NT2/D1 (cell line): ENCODE results near the gene CMTR2.

ENCODE experiments used
- DNase-seq: peaks from one replicate; pipeline ENCODE4 v3.0.0-alpha.2; 2011; ENCODE audit warnings: low read depth, low spot score
- H3K27me3 ChIP-seq: 2 replicates; pipeline ENCODE4 v1.6.0; 2011; ENCODE audit warnings: mild to moderate bottlenecking; ENCODE audit not compliant: insufficient read length, insufficient read depth
- H3K36me3 ChIP-seq: 2 replicates; pipeline ENCODE4 v1.6.1; 2011; ENCODE audit warnings: mild to moderate bottlenecking, low read length, mixed read lengths; ENCODE audit not compliant: insufficient read depth, insufficient read length
- H3K4me1 ChIP-seq: 2 replicates; pipeline ENCODE4 v1.5.1; 2011; ENCODE audit not compliant: insufficient read depth, insufficient read length
- H3K4me3 ChIP-seq: 2 replicates; pipeline ENCODE4 v1.5.1; 2011; ENCODE audit warnings: low read depth; ENCODE audit not compliant: insufficient read length
- H3K9ac ChIP-seq: 2 replicates; pipeline ENCODE4 v1.6.0; 2011; ENCODE audit warnings: low read depth; ENCODE audit not compliant: insufficient read length
- H3K9me3 ChIP-seq: 2 replicates; pipeline ENCODE4 v1.5.1; 2011; ENCODE audit warnings: mild to moderate bottlenecking, low read length; ENCODE audit not compliant: insufficient read depth
- SUZ12 ChIP-seq: IDR thresholded peaks from 2 replicates; pipeline ENCODE4 v1.6.1; 2011; ENCODE audit not compliant: insufficient read length, insufficient read depth; ENCODE audit errors: extremely low read depth
- YY1 ChIP-seq: IDR thresholded peaks from 2 replicates; pipeline ENCODE4 v1.6.1; 2011; ENCODE audit not compliant: insufficient read length, insufficient read depth
- ZNF274 ChIP-seq: IDR thresholded peaks from 2 replicates; pipeline ENCODE4 v1.6.1; 2011; ENCODE audit warnings: mild to moderate bottlenecking, low read depth, low read length

The CMTR2 gene, protein sequence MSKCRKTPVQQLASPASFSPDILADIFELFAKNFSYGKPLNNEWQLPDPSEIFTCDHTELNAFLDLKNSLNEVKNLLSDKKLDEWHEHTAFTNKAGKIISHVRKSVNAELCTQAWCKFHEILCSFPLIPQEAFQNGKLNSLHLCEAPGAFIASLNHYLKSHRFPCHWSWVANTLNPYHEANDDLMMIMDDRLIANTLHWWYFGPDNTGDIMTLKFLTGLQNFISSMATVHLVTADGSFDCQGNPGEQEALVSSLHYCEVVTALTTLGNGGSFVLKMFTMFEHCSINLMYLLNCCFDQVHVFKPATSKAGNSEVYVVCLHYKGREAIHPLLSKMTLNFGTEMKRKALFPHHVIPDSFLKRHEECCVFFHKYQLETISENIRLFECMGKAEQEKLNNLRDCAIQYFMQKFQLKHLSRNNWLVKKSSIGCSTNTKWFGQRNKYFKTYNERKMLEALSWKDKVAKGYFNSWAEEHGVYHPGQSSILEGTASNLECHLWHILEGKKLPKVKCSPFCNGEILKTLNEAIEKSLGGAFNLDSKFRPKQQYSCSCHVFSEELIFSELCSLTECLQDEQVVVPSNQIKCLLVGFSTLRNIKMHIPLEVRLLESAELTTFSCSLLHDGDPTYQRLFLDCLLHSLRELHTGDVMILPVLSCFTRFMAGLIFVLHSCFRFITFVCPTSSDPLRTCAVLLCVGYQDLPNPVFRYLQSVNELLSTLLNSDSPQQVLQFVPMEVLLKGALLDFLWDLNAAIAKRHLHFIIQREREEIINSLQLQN

DNA sequence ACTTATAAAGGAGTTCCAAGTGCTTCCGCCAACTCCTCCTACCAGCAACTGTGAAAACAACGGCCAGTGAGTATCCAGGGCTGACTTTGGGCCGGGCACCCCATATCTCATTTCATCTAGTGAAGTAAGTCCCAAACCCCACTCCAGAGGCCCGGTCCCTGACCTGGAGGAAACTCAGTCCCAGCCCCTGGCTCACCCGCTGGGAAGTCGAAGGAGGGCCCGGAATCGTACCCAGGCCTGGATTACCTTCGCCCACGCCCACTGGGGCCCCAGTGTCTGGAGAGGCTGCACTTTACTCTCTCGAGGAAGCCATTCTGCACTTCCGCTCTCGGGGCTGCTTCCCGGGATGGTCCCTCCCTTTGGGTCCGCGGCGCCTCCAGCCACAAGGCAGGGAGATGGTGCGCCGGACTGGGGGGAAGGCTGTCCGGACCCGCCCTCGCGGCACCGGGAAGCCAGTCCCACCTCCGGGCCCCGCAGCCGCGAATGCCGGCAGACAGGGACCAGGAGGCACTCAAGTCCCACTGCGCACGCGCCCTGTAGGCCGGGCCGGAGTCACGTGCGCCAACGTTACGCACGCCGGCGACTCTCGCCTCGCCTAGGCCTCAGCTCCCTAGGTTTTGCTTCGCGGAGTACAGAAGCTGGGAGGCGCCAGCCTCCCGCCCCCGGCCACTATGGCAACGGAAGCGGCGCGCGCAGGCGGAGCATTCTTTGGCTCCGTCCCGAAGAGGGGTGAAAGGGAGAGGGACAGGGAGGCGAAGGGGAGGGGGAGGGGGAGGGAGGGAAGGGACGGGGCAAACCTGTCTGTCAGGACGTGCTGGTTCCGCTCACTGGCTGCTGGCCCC, at the start of gene CMTR2:
Gene CMTR2 (minus strand): TSS at position 513 of the 842 bp plus-strand sequence. CDS start 3,482 bp downstream, outside the sequence.
- Histone ChIP-seq H3K4me3 (peak within 1 kb of the TSS; percentile 84), H3K9ac (peak within 1 kb of the TSS; percentile 94)
- TF ChIP-seq YY1 (no peak), ZNF274 (no peak), SUZ12 (no peak)

DNA sequence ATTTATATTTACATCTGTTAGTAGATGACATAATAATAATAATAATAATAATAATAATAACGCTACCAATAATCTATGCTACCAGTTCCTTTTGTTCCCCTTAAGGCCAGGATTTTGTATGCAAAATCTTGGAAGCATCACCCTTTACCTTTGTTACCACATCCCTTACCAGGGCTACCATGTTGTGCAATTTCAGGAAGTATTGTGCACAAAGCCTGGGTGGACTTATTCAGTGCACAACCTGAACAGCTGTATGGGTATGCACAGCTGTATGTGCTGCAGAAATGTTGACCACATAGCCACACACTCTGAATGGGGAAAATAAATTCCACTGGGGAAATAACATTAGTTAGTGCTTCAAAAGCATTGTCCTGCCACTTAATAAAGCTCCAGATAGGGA, 49.4 kb upstream of the CMTR2 start:
- Histone ChIP-seq H3K9ac (no peak overlapping the region), H3K36me3 (no peaks in the 10 kb centered on the region), H3K4me3 (no peak overlapping the region), H3K27me3 (no peaks in the 10 kb centered on the region), H3K4me1 (no peaks in the 10 kb centered on the region), H3K9me3 (no peaks in the 10 kb centered on the region)
- TF ChIP-seq ZNF274 (no peak), YY1 (no peak), SUZ12 (no peak)
- DNase-seq, result no peak

More for the DNA sequence above, at the start of gene CMTR2:
- Histone ChIP-seq H3K36me3 (peaks cover 35% of the 10 kb centered on the region), H3K27me3 (no peaks in the 10 kb centered on the region), H3K4me1 (peaks cover 5% of the 10 kb centered on the region), H3K9me3 (no peaks in the 10 kb centered on the region)
- peak; percentile 99 for DNase-seq

DNA sequence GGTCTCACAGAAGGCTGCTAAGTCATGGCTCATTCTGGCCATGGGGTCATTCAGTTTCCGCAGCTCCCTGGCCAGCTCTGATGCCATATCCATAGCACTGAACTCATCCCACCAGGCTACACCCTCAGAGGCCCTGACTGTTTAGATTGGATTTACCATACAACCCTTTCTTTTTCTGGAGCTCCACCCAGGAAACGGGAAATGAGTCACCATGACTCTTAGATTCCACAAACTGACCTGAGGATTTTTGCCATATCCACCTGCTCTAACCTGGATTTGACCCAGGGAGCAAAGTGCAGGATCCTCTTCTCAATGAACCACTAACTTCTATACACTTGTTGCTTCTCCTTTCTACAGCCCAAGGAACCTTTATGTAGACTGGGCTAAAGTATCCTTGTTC, 49.0 kb upstream of the CMTR2 start:
- DNase-seq, result no peak
- TF ChIP-seq SUZ12 (no peak), YY1 (no peak), ZNF274 (no peak)
- Histone ChIP-seq H3K4me1 (no peaks in the 10 kb centered on the region), H3K9me3 (no peaks in the 10 kb centered on the region), H3K9ac (no peak overlapping the region), H3K4me3 (no peak overlapping the region), H3K27me3 (no peaks in the 10 kb centered on the region), H3K36me3 (no peaks in the 10 kb centered on the region)

DNA sequence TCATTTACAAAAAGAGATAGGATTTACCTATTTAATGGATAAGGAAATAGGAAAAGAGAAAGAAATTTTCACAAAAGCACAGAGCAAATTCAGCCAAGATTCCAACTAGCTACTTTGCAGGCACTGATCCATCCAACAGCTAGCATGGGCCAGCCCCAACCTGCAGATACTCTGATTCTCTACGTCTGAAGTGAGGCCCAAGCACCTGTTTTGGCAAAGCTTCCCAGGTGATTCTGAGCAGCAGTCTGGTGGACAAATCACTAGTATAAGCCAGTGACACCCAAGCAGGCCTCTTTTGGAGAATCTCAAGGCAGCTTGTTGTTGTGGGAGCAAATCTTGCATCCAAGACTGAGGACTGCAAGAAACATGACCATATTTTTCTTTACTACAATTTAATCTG, 48.4 kb upstream of the CMTR2 start:
- Histone ChIP-seq H3K36me3 (no peaks in the 10 kb centered on the region), H3K4me1 (no peaks in the 10 kb centered on the region), H3K27me3 (no peaks in the 10 kb centered on the region), H3K9ac (no peak overlapping the region), H3K9me3 (no peaks in the 10 kb centered on the region), H3K4me3 (no peak overlapping the region)
- TF ChIP-seq SUZ12 (no peak), YY1 (no peak), ZNF274 (no peak)
- no peak for DNase-seq

DNA sequence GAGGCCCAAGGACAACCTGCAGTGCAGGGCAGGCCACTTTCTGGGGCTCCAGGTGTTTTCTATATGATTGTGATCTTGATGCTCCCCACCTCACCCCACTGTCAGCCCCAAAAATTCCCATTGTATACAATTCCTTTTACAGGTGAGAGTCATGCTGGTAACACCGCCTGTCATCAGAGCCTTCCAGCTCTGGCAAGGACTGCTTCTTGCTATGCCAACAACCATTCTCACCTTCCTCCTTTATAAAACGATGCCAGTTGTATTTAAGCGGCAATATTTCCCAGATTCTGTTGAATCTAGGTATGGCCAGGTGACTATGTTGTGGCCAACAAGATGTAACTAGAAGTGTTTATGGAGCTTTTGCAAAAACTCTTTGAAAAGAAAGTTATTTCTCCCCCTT, 38.9 kb upstream of the CMTR2 start:
- no peak overlapping the region for H3K4me3 ChIP-seq
- H3K36me3 ChIP-seq, result no peaks in the 10 kb centered on the region
- no peaks in the 10 kb centered on the region for H3K9me3 ChIP-seq
- no peaks in the 10 kb centered on the region for H3K27me3 ChIP-seq
- TF ChIP-seq SUZ12 (no peak), ZNF274 (no peak), YY1 (no peak)
- no peaks in the 10 kb centered on the region for H3K4me1 ChIP-seq
- no peak overlapping the region for H3K9ac ChIP-seq
- no peak for DNase-seq

DNA sequence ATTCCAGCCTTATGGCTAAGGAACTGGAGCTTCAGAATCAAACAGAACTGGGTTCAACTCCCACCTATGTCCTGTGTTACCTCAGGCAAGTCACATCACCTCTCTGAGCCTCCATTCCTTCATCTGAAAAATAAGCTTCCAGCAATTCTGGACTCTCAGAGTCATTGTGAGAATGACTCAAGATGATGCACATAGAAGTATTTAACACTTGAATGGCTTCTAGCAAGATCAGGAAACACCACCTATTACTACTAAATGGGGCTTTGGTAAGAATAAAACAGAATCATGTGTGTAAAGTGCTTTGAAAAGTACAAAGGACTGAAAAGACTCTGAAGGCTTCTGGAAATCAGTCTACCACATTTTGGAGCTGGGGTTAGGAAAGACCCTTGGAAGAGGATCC, 38.5 kb upstream of the CMTR2 start:
- H3K9me3 ChIP-seq, result no peaks in the 10 kb centered on the region
- no peaks in the 10 kb centered on the region for H3K36me3 ChIP-seq
- no peak overlapping the region for H3K4me3 ChIP-seq
- H3K27me3 ChIP-seq, result no peaks in the 10 kb centered on the region
- no peak for DNase-seq
- H3K9ac ChIP-seq, result no peak overlapping the region
- TF ChIP-seq ZNF274, result no peak
- no peak for TF ChIP-seq YY1
- TF ChIP-seq SUZ12, result no peak
- no peaks in the 10 kb centered on the region for H3K4me1 ChIP-seq
